Activated CD4-positive, alpha-beta T cell treated with anti-CD3 and anti-CD28 coated beads for 24 hours (primary cell): ENCODE measurements around the gene AEBP1.
"Not testable (repeated sequence)": the region's sequence is repeated elsewhere in the genome, so short reads cannot be mapped to it uniquely, and the experiment has no call there.

Experiments used
- DNase-seq, 2 donors: peaks; one replicate each; pipeline ENCODE4 v3.0.0-alpha.2; 2020; ENCODE audit warnings: low read depth in 2 of 2

AEBP1 gene

DNA sequence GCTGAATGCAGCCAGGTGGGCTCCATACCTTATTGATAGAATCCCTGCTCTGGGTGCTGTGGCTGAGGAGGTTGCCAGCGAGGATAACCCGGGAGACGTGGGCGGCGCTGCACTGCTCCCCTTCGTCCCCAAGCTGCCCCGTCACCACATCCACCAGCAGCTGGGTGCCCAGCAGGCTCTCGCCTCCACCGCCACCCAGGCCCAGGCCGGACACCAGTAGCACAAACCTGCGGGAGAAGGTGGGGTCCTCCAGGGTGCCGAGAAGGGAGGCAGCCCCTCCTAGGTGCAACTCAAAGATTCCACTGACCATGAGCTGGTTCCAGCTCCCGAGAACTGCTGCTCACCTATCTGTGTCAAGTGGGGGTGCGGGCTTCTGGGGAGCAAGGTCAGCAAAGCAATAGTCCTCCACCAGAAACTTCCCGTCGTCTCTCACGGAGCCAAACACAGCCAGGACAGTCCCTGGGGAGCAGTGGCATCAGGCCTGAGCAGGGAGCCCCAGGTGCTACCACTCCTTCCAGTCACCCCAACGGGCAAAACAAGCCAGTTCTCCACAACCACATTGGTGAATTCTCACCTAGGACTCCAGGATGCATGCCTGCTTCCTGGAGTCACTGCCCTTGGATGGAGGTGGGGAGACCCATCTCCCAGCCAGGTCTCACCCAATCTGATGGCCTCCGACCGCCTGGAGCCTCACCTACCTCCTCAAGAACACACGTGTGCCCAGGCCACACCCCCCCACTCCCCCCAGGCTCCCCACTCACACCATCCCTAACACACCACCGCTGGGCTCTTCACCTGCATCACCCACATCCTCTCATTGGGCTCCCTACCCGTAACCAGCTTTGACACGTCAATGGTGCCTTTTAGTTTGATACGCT, 12.9 kb downstream of the AEBP1 start:
- no peak for DNase-seq

DNA sequence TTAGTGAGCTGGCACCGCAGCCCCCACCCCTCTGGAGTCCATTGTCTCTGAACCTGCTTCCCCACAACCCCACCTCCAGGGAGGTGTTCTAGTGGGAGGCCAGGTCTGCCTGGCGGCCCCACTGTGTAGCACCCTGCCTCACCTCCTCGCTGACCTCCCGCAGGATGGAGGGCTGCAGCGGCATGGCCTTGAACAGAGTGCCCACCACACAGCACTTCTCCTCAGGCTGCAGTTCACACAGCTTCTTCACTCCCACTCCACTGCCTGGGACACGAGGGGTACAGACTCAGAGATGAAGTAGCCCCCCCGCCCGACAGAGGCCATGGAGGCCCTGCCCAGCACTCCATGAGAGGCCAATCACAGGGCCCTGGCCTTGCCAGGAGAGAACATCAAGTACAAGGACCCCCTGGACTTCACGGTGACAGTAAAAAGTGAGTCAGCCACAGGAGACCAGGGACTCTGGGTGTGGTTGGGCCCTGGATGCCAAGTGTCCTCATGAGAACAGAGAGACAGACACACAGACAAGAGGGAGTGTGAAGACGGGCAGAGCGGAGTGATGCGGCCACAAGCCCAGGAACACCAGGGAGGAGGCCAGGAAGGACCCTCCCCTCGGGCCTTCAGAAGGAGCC, 13.8 kb downstream of the AEBP1 start:
- DNase-seq = no peak

DNA sequence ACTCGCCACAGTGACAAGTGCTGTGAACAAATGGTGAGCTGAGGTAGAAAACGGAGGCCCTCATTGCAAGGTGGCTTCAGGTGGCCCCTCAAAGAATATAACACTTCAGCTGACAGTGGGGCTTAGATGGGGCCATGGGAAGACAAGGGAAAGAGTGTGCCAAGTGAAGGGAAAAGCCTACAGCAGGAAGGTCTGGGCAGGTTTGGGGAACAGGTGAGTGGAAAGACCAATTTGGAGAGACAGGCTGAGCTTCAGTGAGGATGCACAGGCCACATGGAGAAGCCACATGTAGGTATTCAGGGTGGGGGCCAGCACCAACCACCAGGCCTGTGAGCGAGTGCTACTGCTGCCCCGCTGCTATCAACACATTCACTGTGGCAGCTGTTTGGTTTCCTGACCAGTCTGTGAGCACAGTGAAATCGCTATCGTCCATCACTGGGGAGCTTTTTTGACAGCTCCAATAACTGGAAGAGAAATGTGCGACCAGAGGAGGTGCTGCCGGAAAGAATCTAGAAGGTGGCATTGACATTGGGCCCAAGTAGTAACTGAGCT, 15.8 kb downstream of the AEBP1 start:
- DNase-seq = no peak

DNA sequence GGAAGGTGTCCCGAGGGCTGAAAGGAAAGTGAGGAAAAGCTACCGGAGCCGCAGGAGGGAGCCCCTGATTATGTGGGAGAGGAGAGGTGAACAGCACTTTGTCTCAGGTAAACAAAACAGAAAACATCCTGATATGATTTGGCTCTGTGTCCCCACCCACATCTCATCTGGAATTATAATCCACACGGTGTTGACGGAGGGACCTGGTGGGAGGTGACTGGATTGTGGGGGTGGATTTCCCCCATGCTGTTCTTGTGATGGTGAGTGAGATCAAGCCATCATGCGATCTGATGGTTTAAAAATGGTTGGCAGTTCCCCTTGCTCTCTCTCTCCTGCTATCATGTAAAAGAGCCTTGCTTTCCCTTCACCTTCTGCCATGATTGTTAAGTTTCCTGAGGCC, 16.2 kb downstream of the AEBP1 start:
- no peak for DNase-seq

DNA sequence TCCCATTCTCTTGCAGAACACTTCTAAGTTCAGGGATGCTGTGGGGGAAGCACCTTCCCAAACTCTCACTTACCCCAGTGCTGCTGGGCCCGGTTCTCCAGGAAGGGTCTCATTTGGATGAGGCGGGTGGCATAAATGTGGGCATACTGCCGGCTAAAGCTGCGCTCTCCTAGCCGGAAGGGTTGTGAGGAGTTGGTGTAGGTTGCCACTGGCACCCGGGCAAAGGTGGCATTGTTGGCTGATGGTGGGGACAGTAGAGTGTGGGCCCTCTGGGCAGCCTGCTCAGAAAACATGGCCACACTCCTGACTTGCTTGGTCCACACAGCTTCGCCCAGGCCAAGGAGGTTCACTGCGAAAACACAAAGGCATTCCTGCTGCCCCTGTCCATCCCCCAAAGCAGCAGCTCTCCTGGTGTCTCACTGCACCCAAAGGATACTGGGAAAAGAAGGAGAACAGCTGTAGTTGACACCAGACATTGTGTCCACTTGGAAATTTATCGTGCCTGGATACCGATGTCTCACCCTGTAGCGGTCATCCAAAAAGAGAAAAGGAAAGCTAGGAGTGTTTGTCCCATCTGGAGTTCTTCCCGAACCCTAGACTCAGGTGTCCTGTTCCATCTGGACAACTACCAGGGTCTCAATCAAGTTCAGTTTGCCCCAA, 17.7 kb downstream of the AEBP1 start:
- no peak for DNase-seq

DNA sequence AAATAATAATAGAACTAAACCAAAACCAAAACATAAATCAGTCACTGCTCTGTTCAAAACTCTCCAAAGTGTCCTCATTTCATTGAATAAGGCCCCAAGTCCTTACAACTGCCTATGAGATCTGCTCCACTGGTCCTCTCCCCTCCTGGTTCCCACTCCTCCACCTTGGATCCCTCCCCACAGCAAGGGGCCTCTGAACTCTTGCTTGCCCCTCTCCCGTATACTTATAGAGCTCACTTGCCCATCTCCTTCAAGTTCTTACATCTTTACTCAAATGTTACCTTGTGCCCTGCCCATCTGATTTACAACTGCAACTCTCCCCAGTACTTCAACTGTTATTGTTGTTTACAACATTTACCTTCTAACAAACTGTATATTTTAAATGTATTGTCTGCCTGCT, 18.4 kb downstream of the AEBP1 start:
- no peak for DNase-seq

DNA sequence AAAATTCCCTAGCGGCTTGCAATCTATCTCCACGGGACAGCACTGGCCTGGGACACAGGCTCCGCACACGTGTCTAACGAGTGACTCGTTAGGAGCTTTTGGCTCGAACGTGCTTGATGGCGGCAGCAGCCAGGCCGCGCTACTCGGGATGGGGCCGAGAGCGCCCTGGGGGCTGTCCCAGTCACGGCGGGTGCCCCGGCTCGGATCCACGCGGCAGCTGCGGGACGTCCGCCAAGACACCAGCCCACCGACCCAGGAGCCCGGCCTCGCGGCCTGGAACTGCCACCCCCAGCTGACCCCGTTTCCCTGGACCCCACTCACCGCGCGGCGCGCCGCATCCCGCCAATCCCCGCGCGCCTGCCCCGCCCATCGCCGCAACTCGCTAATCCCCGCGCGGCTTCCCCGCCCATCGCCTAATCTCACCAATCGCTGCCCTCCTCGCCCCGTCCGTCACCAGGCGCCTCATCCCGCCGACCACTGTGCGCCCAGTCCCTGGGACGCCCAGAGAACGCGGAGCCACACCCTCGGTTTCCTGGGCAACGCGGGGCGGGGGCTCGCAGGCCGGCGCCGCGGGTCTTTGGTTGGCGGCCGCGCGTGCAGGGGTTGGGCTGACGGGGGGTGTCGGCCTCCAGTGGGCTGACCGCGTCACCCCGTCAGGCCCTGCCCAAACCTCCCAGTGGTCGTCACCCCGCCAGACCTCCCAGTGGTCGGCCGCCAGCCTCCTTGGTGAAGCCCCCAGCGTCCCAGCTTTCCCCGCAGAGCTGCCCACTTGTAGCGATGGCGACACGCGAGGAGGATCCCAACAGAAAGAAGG, 19.3 kb downstream of the AEBP1 start, which contains the start of gene POLD2:
POLD2 (minus strand) TSS at position 359 of the 814 bp plus-strand sequence. CDS start 1,495 bp downstream, outside the sequence.
- DNase-seq = peak; percentile 97 to 98

DNA sequence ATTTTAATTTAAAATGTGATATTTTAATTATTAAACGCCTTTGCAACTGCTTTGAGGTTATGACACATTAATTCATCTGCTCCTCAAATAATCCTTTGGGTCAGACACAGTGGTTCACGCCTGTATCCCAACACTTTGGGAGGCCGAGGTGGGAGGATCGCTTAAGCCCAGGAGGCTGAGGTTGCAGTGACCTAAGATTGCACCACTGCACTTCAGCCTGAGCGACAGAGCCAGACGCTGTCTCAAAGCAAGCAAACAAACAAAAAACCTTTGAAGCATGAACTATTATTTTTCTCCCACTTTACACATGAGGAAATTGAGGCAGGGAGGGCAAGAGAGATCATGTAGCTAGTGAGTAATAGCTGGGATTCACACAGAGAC, 20.7 kb downstream of the AEBP1 start:
- DNase-seq = no peak

DNA sequence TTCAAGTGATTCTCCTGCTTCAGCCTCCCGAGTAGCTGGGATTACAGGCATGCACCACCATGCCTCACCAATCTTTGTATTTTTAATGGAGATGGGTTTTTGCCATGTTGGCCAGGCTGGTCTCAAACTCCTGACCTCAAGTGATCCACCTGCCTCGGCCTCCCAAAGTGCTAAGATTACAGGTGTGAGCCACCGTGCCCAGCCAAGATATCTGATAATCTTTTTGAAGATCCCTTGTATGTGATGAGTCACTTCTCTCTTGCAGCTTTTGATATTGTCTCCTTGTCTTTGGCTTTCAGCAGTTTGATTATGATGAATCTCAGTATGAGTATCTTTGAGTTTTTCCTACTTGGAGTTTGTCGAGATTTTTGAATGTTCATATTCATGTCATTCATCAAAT, 22.4 kb downstream of the AEBP1 start:
- not testable (repeated sequence) for DNase-seq

DNA sequence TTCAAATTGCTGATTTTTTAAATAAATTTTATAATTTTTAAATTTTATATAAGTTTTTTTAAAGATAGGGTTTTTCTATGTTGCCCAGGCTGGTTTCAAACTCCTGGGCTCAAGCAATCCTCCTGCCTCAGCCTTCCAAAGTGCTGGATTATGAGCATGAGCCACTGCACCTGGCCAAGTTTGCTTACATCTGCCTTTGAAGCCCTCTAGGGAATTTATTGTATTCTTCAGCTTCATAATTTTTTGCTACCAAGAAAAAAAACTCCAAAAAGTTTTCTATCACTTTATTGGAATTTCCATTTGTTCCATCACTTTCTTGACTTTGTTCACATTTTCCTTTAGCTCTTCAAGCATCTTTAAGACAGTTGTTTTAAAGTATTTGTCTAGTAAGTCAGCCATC, 23.0 kb downstream of the AEBP1 start:
- DNase-seq = no peak

DNA sequence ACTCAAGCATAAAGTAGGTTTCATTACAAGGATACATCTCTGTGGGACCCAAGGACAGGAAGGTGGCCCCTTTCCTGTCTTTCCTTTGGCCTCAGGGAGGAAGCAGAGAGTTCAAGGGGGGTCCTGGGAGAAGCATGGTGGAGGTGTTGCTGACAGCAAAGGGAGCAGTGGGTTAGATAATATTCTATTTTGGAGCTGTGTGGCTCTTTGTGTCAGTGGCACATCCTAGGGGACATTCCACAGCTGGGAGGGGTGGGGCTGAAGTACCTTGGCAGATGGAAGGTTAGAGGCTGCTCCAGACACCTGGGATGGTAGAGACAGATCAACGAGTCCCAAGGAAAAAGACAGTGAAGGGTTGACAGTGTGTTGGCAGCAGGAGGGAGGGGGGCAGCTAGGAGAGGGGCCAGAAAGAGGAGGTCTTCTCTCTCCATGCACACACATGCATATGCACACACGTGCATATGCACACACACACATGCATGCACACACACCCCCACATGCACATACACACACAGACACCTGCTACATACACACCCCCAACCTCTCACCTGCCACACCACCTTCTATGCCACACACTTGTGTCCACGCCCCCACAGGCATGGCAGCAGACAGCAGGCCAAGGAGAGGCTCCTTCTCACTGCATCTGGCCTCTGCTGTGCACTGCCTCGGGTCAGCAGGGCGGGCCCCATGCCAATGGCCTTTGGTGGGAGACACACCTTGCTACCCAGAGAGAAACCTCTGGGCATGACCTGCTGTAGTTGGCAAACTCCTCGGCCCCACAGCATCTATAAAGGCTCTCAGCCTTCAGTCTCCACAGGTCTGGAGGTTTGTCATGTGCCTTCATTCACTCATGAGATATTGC, 24.8 kb downstream of the AEBP1 start:
- DNase-seq = no peak

DNA sequence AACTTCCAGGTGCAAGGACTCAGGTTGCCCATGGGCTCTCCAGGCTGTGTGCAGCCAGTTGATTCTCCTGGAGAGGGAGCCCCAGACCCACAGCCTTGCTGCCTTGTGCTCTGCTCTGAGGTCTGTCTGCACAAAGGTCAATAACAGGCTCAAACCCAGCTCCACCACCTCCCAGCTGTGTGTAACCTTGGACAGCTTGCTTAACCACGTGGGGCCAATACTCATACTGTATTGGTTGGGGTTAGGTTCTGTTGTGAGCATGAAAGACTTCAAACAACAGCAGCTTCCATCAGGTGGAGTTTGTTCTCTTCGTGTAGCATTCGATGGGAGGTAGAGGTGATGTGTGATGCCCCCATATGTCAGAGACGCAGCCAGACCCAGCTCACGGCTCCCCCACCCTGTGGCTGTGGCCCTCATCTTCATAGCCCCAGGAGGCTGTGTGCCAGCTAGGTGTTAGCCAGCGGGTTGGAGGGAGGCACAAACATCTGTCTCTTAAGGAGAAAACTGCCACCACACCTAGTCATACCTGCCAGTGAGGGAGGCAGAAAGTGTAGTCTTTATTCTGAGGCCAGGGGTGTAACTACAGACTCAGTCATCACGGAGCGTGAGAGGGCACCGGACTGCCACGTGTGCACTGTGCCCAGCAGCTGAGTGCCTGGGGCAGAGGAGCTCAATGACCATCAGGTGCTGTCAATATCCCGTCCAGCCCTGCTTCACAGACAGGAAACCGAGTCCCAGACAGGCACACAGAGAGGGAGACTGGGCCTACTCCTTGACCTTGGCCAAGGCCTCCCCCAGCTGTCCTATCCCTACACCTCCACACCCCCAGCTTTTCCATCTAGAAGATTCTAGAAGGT, 27.3 kb downstream of the AEBP1 start:
- DNase-seq = no peak

DNA sequence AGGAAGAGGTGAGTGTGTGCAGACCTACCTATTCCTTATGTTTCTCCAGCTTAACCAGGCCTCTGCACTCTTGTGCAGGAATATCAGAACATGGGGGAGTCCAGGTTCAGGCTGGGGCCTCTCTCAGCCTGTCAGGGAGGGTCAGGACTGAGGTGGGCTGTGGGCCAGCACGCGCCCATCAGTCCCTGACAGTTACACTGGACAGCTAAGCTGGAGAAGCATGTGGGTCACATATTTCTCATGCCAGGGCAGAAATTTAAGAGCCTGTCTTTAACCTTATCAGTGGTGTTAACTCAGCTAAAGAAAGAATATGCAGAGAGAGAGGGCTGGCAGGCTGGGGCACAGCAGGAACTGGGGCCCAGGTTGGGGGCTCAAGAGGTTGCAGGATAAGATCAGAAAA, 27.9 kb downstream of the AEBP1 start:
- DNase-seq = no peak

DNA sequence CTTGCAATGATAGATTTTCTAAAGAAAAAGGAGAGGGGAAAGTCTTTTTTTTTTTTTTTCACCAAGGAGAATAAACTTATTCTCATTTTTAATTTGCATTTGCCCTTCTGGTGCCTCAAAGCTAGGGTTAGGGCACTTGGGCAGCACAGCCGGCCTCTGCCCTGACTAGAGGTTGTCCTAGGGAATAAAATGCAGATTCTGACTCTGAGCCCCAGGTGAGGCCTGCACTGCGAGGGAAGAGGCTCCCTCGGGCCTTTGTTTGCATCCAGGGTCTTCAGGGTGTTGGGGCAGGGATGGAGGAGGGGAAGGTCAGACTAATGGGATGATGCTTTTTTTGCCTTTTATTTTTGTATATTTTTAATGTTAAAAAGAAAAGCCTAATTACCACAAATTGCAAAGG, 29.1 kb downstream of the AEBP1 start:
- DNase-seq = no peak

DNA sequence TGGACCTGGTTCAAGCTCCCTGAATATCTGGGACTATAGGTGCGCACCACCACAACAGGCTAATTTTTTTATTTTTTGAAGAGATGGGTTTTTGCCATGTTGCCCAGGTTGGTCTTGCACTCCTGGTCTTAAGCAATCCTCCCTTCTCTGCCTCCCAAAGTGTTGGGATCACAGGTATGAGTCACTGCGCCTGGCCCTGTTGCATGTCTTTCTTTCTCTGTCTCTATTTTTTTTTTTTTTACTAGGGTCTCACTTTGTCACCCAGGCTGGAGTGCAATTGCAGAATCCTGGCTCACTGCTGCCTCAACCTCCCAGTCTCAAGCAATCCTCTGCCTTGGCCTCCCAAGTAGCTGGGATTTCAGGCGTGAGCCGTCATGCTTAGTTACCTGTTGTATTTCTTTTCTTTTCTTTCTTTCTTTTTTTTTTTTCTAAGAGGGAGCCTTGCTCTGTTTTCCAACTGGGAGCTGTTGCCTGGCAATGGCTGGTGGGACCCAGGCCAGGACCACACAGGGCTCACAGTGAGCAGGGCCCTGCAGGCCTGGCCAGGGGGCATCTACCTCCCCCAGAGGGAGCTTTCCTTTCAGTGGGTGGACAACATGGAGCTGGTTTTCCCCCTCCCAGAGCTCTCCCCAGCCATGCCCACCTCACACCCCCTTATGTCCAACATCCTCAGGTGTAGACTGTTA, 30.9 kb downstream of the AEBP1 start:
- no peak for DNase-seq

DNA sequence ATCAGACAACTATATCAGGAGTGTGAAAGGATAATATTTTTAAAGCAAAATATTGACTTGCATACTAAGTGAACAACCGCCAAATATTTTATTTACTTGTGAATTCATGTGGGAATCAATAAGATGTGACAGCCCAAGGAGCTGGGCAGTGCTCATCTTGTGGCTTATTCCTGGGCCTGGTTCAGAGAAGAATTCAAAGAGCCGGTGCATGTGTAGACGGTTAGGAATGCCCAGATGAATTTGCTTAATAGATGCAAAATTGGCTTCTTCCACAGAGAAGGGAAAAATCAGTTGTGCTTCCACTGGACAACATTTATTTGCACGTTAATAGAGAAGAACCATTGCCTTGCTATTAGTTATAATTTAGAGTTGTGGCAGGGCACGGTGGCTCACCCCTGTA, 32.6 kb downstream of the AEBP1 start:
- no peak for DNase-seq

DNA sequence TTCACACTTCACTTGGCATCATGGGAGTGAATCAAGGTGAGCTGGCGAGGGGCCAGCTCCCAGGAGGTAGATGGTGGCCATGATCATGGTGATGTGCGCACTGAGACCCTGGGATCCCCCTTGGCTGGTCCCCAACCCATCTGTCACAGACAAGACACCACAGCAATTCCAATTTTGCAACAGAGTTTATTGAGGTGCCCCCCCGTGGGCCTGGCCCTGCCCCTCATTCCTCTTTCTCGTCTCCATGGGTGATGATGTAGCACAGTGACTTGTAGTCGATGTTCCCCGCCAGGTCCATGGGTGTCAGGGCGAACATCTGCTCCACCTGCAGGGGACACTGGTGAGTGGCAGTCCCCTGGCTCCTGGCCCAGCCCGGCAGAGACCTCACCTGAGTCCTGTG, 34.6 kb downstream of the AEBP1 start:
- DNase-seq = no peak

DNA sequence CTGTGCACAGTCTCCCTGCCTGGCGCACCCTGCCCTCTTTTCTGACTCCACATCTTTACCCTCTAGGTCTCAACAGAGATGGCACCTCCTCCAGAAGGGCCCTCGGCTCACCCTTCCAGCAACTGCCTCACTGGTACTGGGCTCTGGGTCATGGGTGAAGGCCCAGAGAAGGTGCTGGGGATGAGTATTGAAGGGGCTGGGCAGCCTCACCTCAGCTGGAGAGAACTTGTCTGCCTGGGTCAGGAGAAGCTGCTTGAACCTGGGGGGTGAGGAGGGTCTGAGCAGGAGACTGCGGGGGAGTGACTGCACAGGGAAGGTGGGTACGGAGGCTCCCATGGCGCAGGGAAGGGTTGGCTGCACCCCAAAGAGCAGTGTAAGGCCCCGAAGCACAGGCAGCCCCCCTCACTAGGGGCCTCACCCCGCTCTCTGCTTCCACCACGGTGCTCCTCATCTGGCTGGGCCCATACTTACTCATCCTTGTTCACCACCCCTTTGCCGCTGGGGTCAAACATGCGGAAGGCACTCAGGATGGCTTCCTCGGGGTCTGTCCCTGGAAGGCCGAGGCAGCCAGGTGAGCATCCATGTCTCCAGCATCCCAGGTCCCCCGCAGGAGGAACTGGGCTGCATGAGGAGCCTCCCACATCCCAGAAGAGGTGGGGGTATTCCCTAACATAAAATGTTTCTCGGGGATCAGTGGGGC, 35.3 kb downstream of the AEBP1 start:
- no peak for DNase-seq

DNA sequence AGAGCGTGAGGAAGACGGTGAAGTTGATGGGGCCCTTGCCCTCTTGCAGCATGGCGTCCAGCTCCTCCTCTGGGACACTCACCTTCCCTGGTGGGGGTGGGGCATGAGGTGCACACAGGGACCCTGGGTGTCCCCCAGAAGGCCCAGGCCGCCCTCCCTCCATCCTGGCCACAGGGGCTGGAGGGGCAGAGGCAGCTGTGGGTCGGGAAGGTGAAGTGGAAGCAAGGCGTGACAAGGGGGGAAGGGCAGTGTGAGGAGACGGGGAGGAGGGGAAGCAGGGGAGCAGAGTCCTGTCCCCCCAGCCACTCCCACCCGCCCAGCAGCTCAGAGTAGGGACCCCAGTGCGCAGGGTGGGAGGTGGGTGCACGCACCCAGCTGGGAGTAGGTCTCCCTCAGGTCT, 36.2 kb downstream of the AEBP1 start:
- DNase-seq = no peak
